HCT116 (cell line): ENCODE measurements around the gene PDE4D. TPM values are rescaled to one million over a fixed set of nuclear protein-coding genes. Genes with fewer than 3 reads are reported as not detected.

Source experiments
- ATAC-seq: fragments of 200-7000 bp; cut with Tn5 transposase; 2 replicates; pipeline ENCODE4 v1.9.1; 2020; ENCODE audit warnings: mild to moderate bottlenecking, moderate library complexity
- BruUV-seq: library from RNA; stranded (reverse); fragments of 400-500 nt; replicated peaks from 2 replicates; lab custom pipeline; 2021; lab: Mats Ljungman, UMichigan
- CTCF ChIA-PET: fragments of 300-600 bp; sonication (Branson Sonifier 250); formaldehyde crosslinking; loops from one replicate; lab custom pipeline; 2021; ENCODE audit warnings: antibody characterized with exemption; lab: Charles Lee
- POLR2A ChIA-PET: fragments of 300-600, 350-600 bp; sonication (Branson Sonifier 250); formaldehyde crosslinking; loops from one replicate; lab custom pipeline; 2021; ENCODE audit warnings: antibody characterized with exemption; lab: Charles Lee
- RAD21 ChIA-PET, 2 experiments: fragments of 300-600 bp; sonication (Branson Sonifier 250); formaldehyde crosslinking; loops; one replicate each; lab custom pipeline; 2023; ENCODE audit warnings: low total read pairs in 2 of 2; ENCODE audit not compliant: uncharacterized antibody in 2 of 2, unreplicated experiment in 2 of 2, low non-redundant PET in 1 of 2; lab: Charles Lee
- DNase-seq: peaks from one replicate; pipeline ENCODE4 v3.0.0-alpha.2; 2010; ENCODE audit warnings: low read depth, low spot score
- H2AFZ ChIP-seq: fragments of 200-600 bp; shearing (Covaris generic), sonication (generic); 2 replicates; pipeline ENCODE4 v1.6.1; 2017; ENCODE audit warnings: low read depth, mixed run types, mixed read lengths, antibody characterized with exemption, low read length; ENCODE audit not compliant: poor library complexity, severe bottlenecking
- H3K27ac ChIP-seq: 2 replicates; pipeline ENCODE4 v1.5.1; 2012; ENCODE audit warnings: low read depth, low read length
- H3K27me3 ChIP-seq: fragments of 200-600 bp; sonication (generic); 2 replicates; pipeline ENCODE4 v1.6.1; 2016; ENCODE audit warnings: mixed run types, low read length, mixed read lengths; ENCODE audit not compliant: insufficient read depth
- H3K36me3 ChIP-seq, 2 experiments: fragments of 200-500 bp in 1 of 2; fragments of 200-600 bp in 1 of 2; sonication (Bioruptor generic) in 1 of 2; sonication (generic) in 1 of 2; 2 replicates each; pipeline versions ENCODE4 v1.5.1 to v1.6.1; 2014 to 2016; ENCODE audit warnings: low read length in 2 of 2, inconsistent platforms in 1 of 2, mixed read lengths in 1 of 2, mixed run types in 1 of 2; ENCODE audit not compliant: insufficient read depth in 2 of 2, control insufficient read depth in 1 of 2
- H3K4me1 ChIP-seq, 2 experiments: fragments of 200-600 bp in 1 of 2; sonication (generic) in 1 of 2; 2 replicates each; pipeline versions ENCODE4 v1.5.1 to v1.6.1; 2012 to 2017; ENCODE audit warnings: low read length in 2 of 2, inconsistent platforms in 1 of 2, mild to moderate bottlenecking in 1 of 2, mixed read lengths in 1 of 2, mixed run types in 1 of 2, moderate library complexity in 1 of 2; ENCODE audit not compliant: insufficient read depth in 2 of 2, control insufficient read depth in 1 of 2
- H3K4me2 ChIP-seq: fragments of 200-600 bp; sonication (generic); 2 replicates; pipeline ENCODE4 v1.6.1; 2017; ENCODE audit warnings: mixed run types, low read length, mixed read lengths
- H3K4me3 ChIP-seq, 2 experiments: fragments of 200-600 bp in 1 of 2; sonication (generic) in 1 of 2; replicated peaks in 1 of 2; 2 replicates each; pipeline ENCODE4 v1.5.1; 2011 to 2016; ENCODE audit warnings: low read length in 2 of 2, control low read depth in 1 of 2, low read depth in 1 of 2, mild to moderate bottlenecking in 1 of 2, mixed read lengths in 1 of 2, mixed run types in 1 of 2
- H3K79me2 ChIP-seq: fragments of 200-600 bp; sonication (generic); 2 replicates; pipeline ENCODE4 v1.6.1; 2017; ENCODE audit warnings: mild to moderate bottlenecking, mixed run types, low read length, moderate library complexity, mixed read lengths; ENCODE audit not compliant: insufficient read depth
- H3K9ac ChIP-seq: fragments of 200-600 bp; sonication (generic); 2 replicates; pipeline ENCODE4 v1.6.1; 2016; ENCODE audit warnings: low read length, mixed read lengths
- H3K9me2 ChIP-seq: fragments of 200-600 bp; sonication (generic), shearing (Covaris generic); 2 replicates; pipeline ENCODE4 v1.6.1; 2017; ENCODE audit warnings: mixed run types, mild to moderate bottlenecking, moderate library complexity; ENCODE audit not compliant: insufficient read depth
- H3K9me3 ChIP-seq, 2 experiments: fragments of 200-500 bp in 1 of 2; fragments of 200-600 bp in 1 of 2; sonication (Bioruptor generic) in 1 of 2; sonication (generic) in 1 of 2; 2 replicates each; pipeline ENCODE4 v1.6.1; 2014 to 2017; ENCODE audit warnings: low read length in 2 of 2, mixed read lengths in 2 of 2, inconsistent platforms in 1 of 2, low read depth in 1 of 2, mild to moderate bottlenecking in 1 of 2, mixed run types in 1 of 2, moderate library complexity in 1 of 2; ENCODE audit not compliant: control insufficient read depth in 1 of 2, insufficient read depth in 1 of 2
- H4K20me1 ChIP-seq: fragments of 200-600 bp; sonication (generic), shearing (Covaris generic); 2 replicates; pipeline ENCODE4 v1.6.1; 2017; ENCODE audit warnings: mixed run types, mild to moderate bottlenecking, moderate library complexity; ENCODE audit not compliant: insufficient read depth
- ATF3 ChIP-seq: IDR thresholded peaks from 2 replicates; pipeline ENCODE4 v1.6.1; 2012
- CEBPB ChIP-seq: IDR thresholded peaks from 2 replicates; pipeline ENCODE4 v1.6.1; 2012; ENCODE audit warnings: low read depth
- EGR1 ChIP-seq: IDR thresholded peaks from 2 replicates; pipeline ENCODE4 v1.6.1; 2012; ENCODE audit warnings: low read depth
- EZH2phosphoT487 ChIP-seq: fragments of 200-600 bp; IDR thresholded peaks from 2 replicates; pipeline ENCODE4 v1.6.1; 2018; ENCODE audit warnings: antibody characterized with exemption, borderline replicate concordance
- FOSL1 ChIP-seq: IDR thresholded peaks from 2 replicates; pipeline ENCODE4 v1.6.1; 2012; ENCODE audit warnings: low read depth
- JUND ChIP-seq: IDR thresholded peaks from 2 replicates; pipeline ENCODE4 v1.6.1; 2012
- POLR2AphosphoS5 ChIP-seq: IDR thresholded peaks from 2 replicates; pipeline ENCODE4 v1.6.1; 2011; ENCODE audit warnings: mild to moderate bottlenecking, low read depth, low read length, moderate library complexity
- RAD21 ChIP-seq: IDR thresholded peaks from 2 replicates; pipeline ENCODE4 v1.6.1; 2012; ENCODE audit warnings: low read depth, mild to moderate bottlenecking
- SP1 ChIP-seq: IDR thresholded peaks from 2 replicates; pipeline ENCODE4 v1.6.1; 2012; ENCODE audit warnings: low read depth
- YY1 ChIP-seq: IDR thresholded peaks from 2 replicates; pipeline ENCODE4 v1.6.1; 2011; ENCODE audit warnings: low read length, low read depth, moderate library complexity, mild to moderate bottlenecking; ENCODE audit not compliant: insufficient replicate concordance; ENCODE audit errors: extremely low read depth
- intact Hi-C: fragments of 100-400 bp; cut with micrococcal nuclease; formaldehyde crosslinking; loops from 2 replicates; pipeline ENCODE4 v1.10.0; 2022
- total RNA-seq: library from RNA; stranded (reverse); gene quantifications from one replicate; pipeline ENCODE4 v1.2.1, GENCODE V29; 2021; ENCODE audit not compliant: unreplicated experiment
- TF ChIP-seq, protein P1 (sequence below): IDR thresholded peaks from 2 replicates; pipeline ENCODE4 v1.6.1; 2012
- TF ChIP-seq, protein P2 (sequence below): IDR thresholded peaks from 2 replicates; pipeline ENCODE4 v1.6.1; 2011; ENCODE audit warnings: mild to moderate bottlenecking, low read length, moderate library complexity; ENCODE audit not compliant: insufficient replicate concordance; ENCODE audit errors: extremely low read depth
- TF ChIP-seq, protein P3 (sequence below), 3 experiments: fragments of 200-600 bp in 1 of 3; sonication (generic) in 1 of 3; IDR thresholded peaks in 2 of 3; conservative IDR thresholded peaks in 1 of 3; 2 replicates each; pipeline ENCODE4 v1.5.1; 2012 to 2017; ENCODE audit warnings: low read depth in 2 of 3, low read length in 2 of 3, antibody characterized with exemption in 1 of 3, borderline replicate concordance in 1 of 3, control low read depth in 1 of 3, mild to moderate bottlenecking in 1 of 3, mixed read lengths in 1 of 3, mixed run types in 1 of 3, moderate library complexity in 1 of 3; ENCODE audit not compliant: insufficient read depth in 1 of 3

PDE4D gene
- total RNA-seq, 1 experiment from 2014 or later, result 1.1 TPM

DNA sequence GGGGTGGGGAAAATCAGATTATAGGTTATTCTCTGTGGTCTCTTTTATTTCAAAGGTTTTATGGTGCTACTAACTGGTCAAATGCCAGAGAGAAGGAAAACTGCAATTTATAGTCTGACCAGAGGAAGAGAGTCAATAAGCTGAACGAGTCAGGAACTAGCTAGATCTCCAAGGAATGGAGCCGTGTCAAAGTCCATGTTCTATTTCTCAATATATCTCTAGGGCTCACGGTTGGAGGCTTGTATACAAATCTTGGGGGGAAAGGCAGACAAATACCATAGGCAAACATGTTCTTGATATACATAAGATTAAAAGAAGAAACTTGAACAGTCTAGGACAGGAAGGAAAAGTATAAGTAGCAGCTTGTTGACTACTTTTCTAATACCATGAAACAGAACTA is 627.1 kb downstream of the PDE4D start:
- RAD21 ChIA-PET, result no interaction called here
- H3K4me3 ChIP-seq, result no peak overlapping the region

More for the DNA sequence above, 627.1 kb downstream of the PDE4D start:
- H3K27ac ChIP-seq, result no peak overlapping the region
- ChIA-PET CTCF (no interaction called here), POLR2A (no interaction called here)
- no peak for DNase-seq
- intact Hi-C loops, result no loop called here
- no peak overlapping the region for H2AFZ ChIP-seq
- H3K4me1 ChIP-seq, result no peaks in the 10 kb centered on the region
- BruUV-seq, result no TSS peak
- no peaks in the 10 kb centered on the region for H3K36me3 ChIP-seq
- TF ChIP-seq ATF3, result no peak
- no peak for TF ChIP-seq CEBPB
- no peak for TF ChIP-seq EZH2phosphoT487
- TF ChIP-seq RAD21, result no peak
- TF ChIP-seq FOSL1, result no peak
- TF ChIP-seq, protein P1, sequence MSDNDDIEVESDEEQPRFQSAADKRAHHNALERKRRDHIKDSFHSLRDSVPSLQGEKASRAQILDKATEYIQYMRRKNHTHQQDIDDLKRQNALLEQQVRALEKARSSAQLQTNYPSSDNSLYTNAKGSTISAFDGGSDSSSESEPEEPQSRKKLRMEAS, result no peak
- TF ChIP-seq EGR1, result no peak
- TF ChIP-seq, protein P2, sequence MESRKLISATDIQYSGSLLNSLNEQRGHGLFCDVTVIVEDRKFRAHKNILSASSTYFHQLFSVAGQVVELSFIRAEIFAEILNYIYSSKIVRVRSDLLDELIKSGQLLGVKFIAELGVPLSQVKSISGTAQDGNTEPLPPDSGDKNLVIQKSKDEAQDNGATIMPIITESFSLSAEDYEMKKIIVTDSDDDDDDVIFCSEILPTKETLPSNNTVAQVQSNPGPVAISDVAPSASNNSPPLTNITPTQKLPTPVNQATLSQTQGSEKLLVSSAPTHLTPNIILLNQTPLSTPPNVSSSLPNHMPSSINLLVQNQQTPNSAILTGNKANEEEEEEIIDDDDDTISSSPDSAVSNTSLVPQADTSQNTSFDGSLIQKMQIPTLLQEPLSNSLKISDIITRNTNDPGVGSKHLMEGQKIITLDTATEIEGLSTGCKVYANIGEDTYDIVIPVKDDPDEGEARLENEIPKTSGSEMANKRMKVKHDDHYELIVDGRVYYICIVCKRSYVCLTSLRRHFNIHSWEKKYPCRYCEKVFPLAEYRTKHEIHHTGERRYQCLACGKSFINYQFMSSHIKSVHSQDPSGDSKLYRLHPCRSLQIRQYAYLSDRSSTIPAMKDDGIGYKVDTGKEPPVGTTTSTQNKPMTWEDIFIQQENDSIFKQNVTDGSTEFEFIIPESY, result no peak
- no peak for TF ChIP-seq SP1
- TF ChIP-seq JUND, result no peak
- TF ChIP-seq, protein P3, sequence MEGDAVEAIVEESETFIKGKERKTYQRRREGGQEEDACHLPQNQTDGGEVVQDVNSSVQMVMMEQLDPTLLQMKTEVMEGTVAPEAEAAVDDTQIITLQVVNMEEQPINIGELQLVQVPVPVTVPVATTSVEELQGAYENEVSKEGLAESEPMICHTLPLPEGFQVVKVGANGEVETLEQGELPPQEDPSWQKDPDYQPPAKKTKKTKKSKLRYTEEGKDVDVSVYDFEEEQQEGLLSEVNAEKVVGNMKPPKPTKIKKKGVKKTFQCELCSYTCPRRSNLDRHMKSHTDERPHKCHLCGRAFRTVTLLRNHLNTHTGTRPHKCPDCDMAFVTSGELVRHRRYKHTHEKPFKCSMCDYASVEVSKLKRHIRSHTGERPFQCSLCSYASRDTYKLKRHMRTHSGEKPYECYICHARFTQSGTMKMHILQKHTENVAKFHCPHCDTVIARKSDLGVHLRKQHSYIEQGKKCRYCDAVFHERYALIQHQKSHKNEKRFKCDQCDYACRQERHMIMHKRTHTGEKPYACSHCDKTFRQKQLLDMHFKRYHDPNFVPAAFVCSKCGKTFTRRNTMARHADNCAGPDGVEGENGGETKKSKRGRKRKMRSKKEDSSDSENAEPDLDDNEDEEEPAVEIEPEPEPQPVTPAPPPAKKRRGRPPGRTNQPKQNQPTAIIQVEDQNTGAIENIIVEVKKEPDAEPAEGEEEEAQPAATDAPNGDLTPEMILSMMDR (IDR thresholded peaks at IDR 0.05 in 2 of 3, conservative IDR thresholded peaks at IDR 0.05 in 1 of 3; ENCODE audit: borderline replicate concordance in 1 of 3, insufficient read depth in 1 of 3, low read depth in 2 of 3, low read length in 2 of 3), result no peak
- no peak for TF ChIP-seq POLR2AphosphoS5
- no peak for TF ChIP-seq YY1
- ATAC-seq, result no peak
- no peaks in the 10 kb centered on the region for H3K9me3 ChIP-seq
- peaks cover 20% of the 10 kb centered on the region; the same call in 1 of the 2 replicates for H3K27me3 ChIP-seq
- no peak overlapping the region for H3K9ac ChIP-seq
- no peaks in the 10 kb centered on the region for H4K20me1 ChIP-seq
- no peak overlapping the region for H3K4me2 ChIP-seq
- H3K79me2 ChIP-seq, result no peaks in the 10 kb centered on the region
- H3K9me2 ChIP-seq, result no peaks in the 10 kb centered on the region
